ENCODE data around the gene GSTCD. TPM values are rescaled to one million over a fixed set of nuclear protein-coding genes. Genes with fewer than 3 reads are reported as not detected.
"Not testable (repeated sequence)": the region's sequence is repeated elsewhere in the genome, so short reads cannot be mapped to it uniquely, and the experiment has no call there.

The GSTCD gene
- total RNA-seq, 1 experiment from 2014 or later = 22.5 TPM

GRCh38 chr4:105694812-105695211, 13.8 kb upstream of the GSTCD start:
- RAD21 ChIA-PET (ENCODE audit: low non-redundant PET in 1 of 2, low total read pairs in 2 of 2, uncharacterized antibody in 2 of 2, unreplicated experiment in 2 of 2) = not testable (repeated sequence)

GRCh38 chr4:105695832-105696231, 12.8 kb upstream of the GSTCD start:
- H4K20me1 ChIP-seq (ENCODE audit: insufficient read depth); H3K9ac ChIP-seq (ENCODE audit: low read length); CTCF ChIA-PET; RAD21 ChIA-PET (ENCODE audit: low non-redundant PET in 1 of 2, low total read pairs in 2 of 2, uncharacterized antibody in 2 of 2, unreplicated experiment in 2 of 2); H2AFZ ChIP-seq (ENCODE audit: low read depth, low read length, poor library complexity, severe bottlenecking); DNase-seq (ENCODE audit: low read depth, low spot score); H3K79me2 ChIP-seq (ENCODE audit: insufficient read depth, low read length); POLR2A ChIA-PET; H3K27me3 ChIP-seq (ENCODE audit: insufficient read depth, low read length); H3K9me2 ChIP-seq (ENCODE audit: insufficient read depth); H3K4me3 ChIP-seq (replicated peaks in 1 of 2; ENCODE audit: low read depth in 1 of 2, low read length in 2 of 2); H3K4me2 ChIP-seq (ENCODE audit: low read length); H3K4me1 ChIP-seq (ENCODE audit: control insufficient read depth in 1 of 2, insufficient read depth in 2 of 2, low read length in 2 of 2); H3K9me3 ChIP-seq (ENCODE audit: control insufficient read depth in 1 of 2, insufficient read depth in 1 of 2, low read depth in 1 of 2, low read length in 2 of 2); BruUV-seq (replicated peaks); H3K27ac ChIP-seq (ENCODE audit: low read depth, low read length); ATAC-seq: not testable (repeated sequence)
- intact Hi-C loops (cut with micrococcal nuclease) = loop anchor here (10.0 kb wide), 1 partner anchor 509 kb away; no protein-coding TSS in a partner anchor
- H3K36me3 ChIP-seq (ENCODE audit: control insufficient read depth in 1 of 2, insufficient read depth in 2 of 2, low read length in 2 of 2) = peaks cover 8 to 16% of the 10 kb centered on the region in 2 experiments; a peak in 3 of 4 replicates

More at GRCh38 chr4:105694812-105695211, 13.8 kb upstream of the GSTCD start:
- H3K9ac ChIP-seq (ENCODE audit: low read length); H3K4me1 ChIP-seq (ENCODE audit: control insufficient read depth in 1 of 2, insufficient read depth in 2 of 2, low read length in 2 of 2); H3K9me3 ChIP-seq (ENCODE audit: control insufficient read depth in 1 of 2, insufficient read depth in 1 of 2, low read depth in 1 of 2, low read length in 2 of 2); BruUV-seq (replicated peaks); H3K27ac ChIP-seq (ENCODE audit: low read depth, low read length); DNase-seq (ENCODE audit: low read depth, low spot score); H3K4me3 ChIP-seq (replicated peaks in 1 of 2; ENCODE audit: low read depth in 1 of 2, low read length in 2 of 2); POLR2A ChIA-PET; H2AFZ ChIP-seq (ENCODE audit: low read depth, low read length, poor library complexity, severe bottlenecking); H3K9me2 ChIP-seq (ENCODE audit: insufficient read depth); H3K79me2 ChIP-seq (ENCODE audit: insufficient read depth, low read length); H3K4me2 ChIP-seq (ENCODE audit: low read length); H3K27me3 ChIP-seq (ENCODE audit: insufficient read depth, low read length); ATAC-seq; H4K20me1 ChIP-seq (ENCODE audit: insufficient read depth): not testable (repeated sequence)
- TF ChIP-seq, protein P1, sequence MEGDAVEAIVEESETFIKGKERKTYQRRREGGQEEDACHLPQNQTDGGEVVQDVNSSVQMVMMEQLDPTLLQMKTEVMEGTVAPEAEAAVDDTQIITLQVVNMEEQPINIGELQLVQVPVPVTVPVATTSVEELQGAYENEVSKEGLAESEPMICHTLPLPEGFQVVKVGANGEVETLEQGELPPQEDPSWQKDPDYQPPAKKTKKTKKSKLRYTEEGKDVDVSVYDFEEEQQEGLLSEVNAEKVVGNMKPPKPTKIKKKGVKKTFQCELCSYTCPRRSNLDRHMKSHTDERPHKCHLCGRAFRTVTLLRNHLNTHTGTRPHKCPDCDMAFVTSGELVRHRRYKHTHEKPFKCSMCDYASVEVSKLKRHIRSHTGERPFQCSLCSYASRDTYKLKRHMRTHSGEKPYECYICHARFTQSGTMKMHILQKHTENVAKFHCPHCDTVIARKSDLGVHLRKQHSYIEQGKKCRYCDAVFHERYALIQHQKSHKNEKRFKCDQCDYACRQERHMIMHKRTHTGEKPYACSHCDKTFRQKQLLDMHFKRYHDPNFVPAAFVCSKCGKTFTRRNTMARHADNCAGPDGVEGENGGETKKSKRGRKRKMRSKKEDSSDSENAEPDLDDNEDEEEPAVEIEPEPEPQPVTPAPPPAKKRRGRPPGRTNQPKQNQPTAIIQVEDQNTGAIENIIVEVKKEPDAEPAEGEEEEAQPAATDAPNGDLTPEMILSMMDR (IDR thresholded peaks at IDR 0.05 in 2 of 3, conservative IDR thresholded peaks at IDR 0.05 in 1 of 3; ENCODE audit: borderline replicate concordance in 1 of 3, insufficient read depth in 1 of 3, low read depth in 2 of 3, low read length in 2 of 3) = peak in 1 of 3 experiments; percentile 17; a peak in 1 of 6 replicates
- intact Hi-C loops (cut with micrococcal nuclease) = loop anchor here (10.0 kb wide), 1 partner anchor 510 kb away; no protein-coding TSS in a partner anchor
- CTCF ChIA-PET = interaction anchor here (0.6 kb wide), 1 partner anchor 64 kb away, joined by 3 read pairs; no protein-coding TSS in a partner anchor
- peaks cover 8 to 16% of the 10 kb centered on the region in 2 experiments; a peak in 3 of 4 replicates for H3K36me3 ChIP-seq (ENCODE audit: control insufficient read depth in 1 of 2, insufficient read depth in 2 of 2, low read length in 2 of 2)

All from HCT116 (cell line).